Tibial artery (tissue), 4 donors: Measurements from ENCODE around the gene SHOX.

ENCODE experiments used
- DNase-seq, 2 donors: peaks; one replicate each; pipeline ENCODE4 v3.0.0-alpha.2; 2019
- H3K27ac ChIP-seq, 2 donors: fragments of 200-600 bp; sonication (generic) in 1 of 2; 1 replicate in 1 of 2; 2 replicates in 1 of 2; pipeline ENCODE4 v1.5.1; 2018 to 2019; ENCODE audit warnings: mild to moderate bottlenecking in 1 of 2
- H3K27me3 ChIP-seq, 2 donors: fragments of 200-600 bp; sonication (generic) in 1 of 2; one replicate each; pipeline versions ENCODE4 v1.5.1 to v1.6.0; 2016 to 2019
- H3K36me3 ChIP-seq, 3 donors: fragments of 200-600 bp; sonication (generic) in 2 of 3; one replicate each; pipeline ENCODE4 v1.5.1; 2016 to 2019; ENCODE audit warnings: mild to moderate bottlenecking in 2 of 3
- H3K4me1 ChIP-seq, 4 donors: fragments of 200-600 bp; sonication (generic) in 2 of 4; 1 replicate in 3 of 4; 2 replicates in 1 of 4; pipeline ENCODE4 v1.5.1; 2016 to 2019
- H3K4me3 ChIP-seq, 2 donors: fragments of 200-600 bp; sonication (generic) in 1 of 2; 1 replicate in 1 of 2; 2 replicates in 1 of 2; pipeline ENCODE4 v1.5.1; 2018 to 2019; ENCODE audit warnings: mild to moderate bottlenecking in 2 of 2
- H3K9me3 ChIP-seq, 3 donors: fragments of 200-600 bp; sonication (generic) in 1 of 3; one replicate each; pipeline ENCODE4 v1.5.1; 2016 to 2019
- CTCF ChIP-seq, 2 experiments: fragments of 200-600 bp in 1 of 2; fragments of 450-650 bp in 1 of 2; IDR thresholded peaks; one replicate each; pipeline ENCODE4 v1.5.1; 2017 to 2019; ENCODE audit warnings: antibody characterized with exemption in 2 of 2, mild to moderate bottlenecking in 1 of 2, moderate library complexity in 1 of 2
- intact Hi-C: fragments of 100-400 bp; cut with DNase I; formaldehyde crosslinking; loops from one replicate; pipeline ENCODE4 v1.15.0; 2023; ENCODE audit warnings: low total_unique reads

Gene SHOX

GRCh38 chrX:670645-671044 is 40.1 kb downstream of the SHOX start:
- TF ChIP-seq CTCF (IDR thresholded peaks at IDR 0.05), result no peak
- H3K27me3 ChIP-seq, result peaks cover 0 to 22% of the 10 kb centered on the region in 2 donors
- no peaks in the 10 kb centered on the region for H3K4me1 ChIP-seq
- no peak overlapping the region for H3K4me3 ChIP-seq
- no peaks in the 10 kb centered on the region for H3K9me3 ChIP-seq
- no peak for DNase-seq
- H3K36me3 ChIP-seq, result no peaks in the 10 kb centered on the region
- H3K27ac ChIP-seq, result no peak overlapping the region
- intact Hi-C loops, result no loop called here

GRCh38 chrX:672931-673330 is 42.3 kb downstream of the SHOX start:
- Histone ChIP-seq H3K27ac (no peak overlapping the region), H3K36me3 (no peaks in the 10 kb centered on the region), H3K4me1 (no peaks in the 10 kb centered on the region), H3K9me3 (no peaks in the 10 kb centered on the region), H3K27me3 (peaks cover 0 to 18% of the 10 kb centered on the region in 2 donors), H3K4me3 (no peak overlapping the region)
- no peak for TF ChIP-seq CTCF (IDR thresholded peaks at IDR 0.05)
- intact Hi-C loops, result no loop called here
- no peak for DNase-seq

GRCh38 chrX:675279-675954 is 44.8 kb downstream of the SHOX start:
- no peak for DNase-seq
- Histone ChIP-seq H3K27me3 (peaks cover 0 to 18% of the 10 kb centered on the region in 2 donors), H3K4me3 (no peak overlapping the region), H3K9me3 (no peaks in the 10 kb centered on the region), H3K4me1 (no peaks in the 10 kb centered on the region), H3K36me3 (no peaks in the 10 kb centered on the region), H3K27ac (no peak overlapping the region)
- intact Hi-C loops, result no loop called here
- no peak for TF ChIP-seq CTCF (IDR thresholded peaks at IDR 0.05)

GRCh38 chrX:675955-676295 is 45.3 kb downstream of the SHOX start:
- Histone ChIP-seq H3K27me3 (peaks cover 0 to 18% of the 10 kb centered on the region in 2 donors), H3K4me1 (no peaks in the 10 kb centered on the region), H3K9me3 (no peaks in the 10 kb centered on the region), H3K36me3 (no peaks in the 10 kb centered on the region), H3K27ac (no peak overlapping the region), H3K4me3 (no peak overlapping the region)
- no peak for DNase-seq
- intact Hi-C loops, result no loop called here
- TF ChIP-seq CTCF (IDR thresholded peaks at IDR 0.05), result no peak

- H3K27me3 ChIP-seq, result peaks cover 0 to 6% of the 10 kb centered on the region in 2 donors
- H3K36me3 ChIP-seq, result no peaks in the 10 kb centered on the region
- H3K4me1 ChIP-seq, result no peaks in the 10 kb centered on the region
- no peak overlapping the region for H3K4me3 ChIP-seq
- no peaks in the 10 kb centered on the region for H3K9me3 ChIP-seq
- no peak for DNase-seq
- no peak for TF ChIP-seq CTCF (IDR thresholded peaks at IDR 0.05)
- intact Hi-C loops, result no loop called here
- H3K27ac ChIP-seq, result no peak overlapping the region
Measured at GRCh38 chrX:677376-677775, 46.8 kb downstream of the SHOX start.
